M059J (cell line): Measurements from ENCODE around the gene KDM1B. TPM values are rescaled to one million over a fixed set of nuclear protein-coding genes. Genes with fewer than 3 reads are reported as not detected.

Experiments used
- DNase-seq: peaks from one replicate; pipeline ENCODE4 v3.0.0-alpha.2; 2012; ENCODE audit warnings: low read depth
- total RNA-seq: library from RNA; depleted of rRNA; stranded (reverse); fragments of >200 nt; shearing (Covaris generic); gene quantifications from 2 replicates; pipeline ENCODE4 v1.2.3, GENCODE V29; 2014; rRNA removed

The KDM1B gene
- total RNA-seq, 1 experiment from 2014 or later: 20.5 TPM

DNA sequence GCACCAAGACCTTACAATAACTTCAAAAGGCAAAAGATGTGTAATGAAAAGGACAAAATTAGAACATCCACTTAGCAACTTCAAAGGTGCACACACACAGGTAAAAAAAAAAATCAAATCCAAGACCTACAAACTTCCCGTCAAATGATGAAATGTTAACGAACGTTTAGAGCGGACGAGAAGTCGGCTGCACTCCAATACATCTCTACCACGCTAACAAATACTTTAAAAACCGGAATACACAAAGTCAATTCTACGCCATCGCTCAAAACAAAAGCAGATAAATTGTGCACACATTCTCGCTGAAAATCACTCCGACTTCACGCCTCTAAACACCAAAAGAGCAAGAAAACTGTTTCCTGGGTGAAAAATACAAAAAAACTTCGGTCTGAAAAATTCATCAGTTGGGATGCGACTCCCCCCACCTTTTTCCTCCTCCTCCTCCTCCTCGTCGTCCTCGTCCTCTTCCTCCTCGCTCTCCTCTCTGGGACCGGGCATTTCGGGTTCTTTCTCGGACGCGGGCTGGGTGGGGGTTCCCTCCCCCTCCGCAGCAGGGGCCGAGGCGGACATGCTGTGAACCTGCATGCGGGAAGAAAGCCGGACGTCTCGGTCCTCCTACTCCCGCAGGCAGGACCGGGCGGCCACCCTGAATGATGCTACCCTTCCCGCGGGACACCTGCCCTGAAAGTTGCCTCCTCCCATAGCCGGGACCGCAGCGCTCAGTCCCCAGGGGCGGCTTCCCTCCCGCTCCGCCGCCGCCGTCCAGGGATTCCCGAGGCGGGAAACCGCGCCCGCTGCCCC, 108.4 kb downstream of the KDM1B start:
- peak; percentile 34 for DNase-seq

DNA sequence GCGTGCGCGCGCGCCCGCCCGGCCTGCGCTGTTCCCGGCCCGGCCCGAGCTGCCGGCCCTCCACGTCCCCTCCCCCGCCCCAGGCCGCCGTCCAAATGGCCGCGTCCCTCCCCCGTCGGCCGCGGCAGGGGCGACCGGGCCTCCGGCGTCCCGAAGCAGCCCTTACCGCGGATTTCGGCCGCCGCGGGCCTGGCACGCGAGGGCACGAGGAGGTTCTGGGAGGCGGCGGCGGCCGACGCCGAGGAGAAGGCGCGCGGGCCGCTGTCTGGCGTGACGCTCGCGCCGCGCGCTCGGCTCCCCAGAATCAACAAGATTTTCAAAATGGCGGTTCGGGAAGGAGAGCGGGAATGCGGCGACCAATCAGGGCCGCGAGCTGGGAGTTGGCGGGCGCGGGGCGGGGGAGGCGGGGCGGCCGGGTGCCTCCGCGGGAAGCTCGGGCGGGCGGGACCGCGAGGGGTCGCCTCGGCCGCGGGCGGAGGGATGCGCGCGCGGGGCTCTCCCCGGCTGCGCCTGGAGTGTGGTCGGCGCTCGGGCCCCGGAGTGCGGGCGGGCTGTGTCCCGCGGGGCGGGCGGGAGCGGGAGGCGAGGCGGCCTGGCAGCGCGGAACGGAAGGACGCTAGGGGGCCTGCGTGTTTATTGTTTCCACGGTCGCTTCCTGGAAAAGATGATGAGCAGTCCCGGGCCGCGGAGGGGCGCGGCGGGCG, 109.1 kb downstream of the KDM1B start, which contains the start of gene DEK:
DEK (minus strand) TSS at position 312 of the 704 bp plus-strand sequence. CDS start 543 bp downstream, outside the sequence.
- DNase-seq: peak; percentile 92

GRCh38 chr6:18264923-18265377, 109.7 kb downstream of the KDM1B start:
- DNase-seq: peak; percentile 35

DNA sequence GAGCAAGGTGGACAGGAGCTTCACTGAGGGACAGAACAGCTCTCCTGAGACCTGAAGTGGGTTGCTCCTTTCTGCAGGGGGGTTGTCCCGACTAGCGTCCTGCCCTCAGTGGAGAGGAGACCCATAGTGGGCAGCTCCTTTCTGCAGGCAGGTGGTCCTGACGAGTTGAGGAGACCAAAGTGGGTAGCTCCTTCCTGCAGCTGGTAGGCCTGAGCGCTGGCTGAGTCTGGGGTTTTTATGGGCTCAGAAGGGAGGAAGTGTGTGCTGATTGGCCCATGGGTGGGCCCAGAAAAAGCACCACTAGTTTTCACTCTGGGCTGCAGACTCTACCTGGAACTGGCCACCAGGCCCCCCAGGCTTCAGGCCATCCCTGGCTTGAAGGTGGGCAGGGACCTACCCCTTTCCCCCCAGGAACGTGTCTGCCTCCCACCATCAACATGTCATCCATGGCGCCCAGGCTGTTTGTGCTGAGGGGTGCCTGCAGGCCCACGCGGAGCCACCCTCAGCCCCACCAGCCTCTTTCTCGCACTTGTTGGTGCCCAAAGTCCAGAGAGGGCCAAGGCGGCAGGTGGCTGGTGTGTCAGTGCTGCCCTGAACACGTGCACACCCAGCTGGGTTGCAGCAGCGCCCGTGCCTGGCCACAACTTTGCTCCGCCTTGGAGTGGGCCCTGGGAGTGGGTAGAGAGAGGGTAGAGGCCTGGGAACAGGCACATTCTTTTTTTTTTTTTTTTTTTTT, 110.7 kb downstream of the KDM1B start:
- DNase-seq: no peak

DNA sequence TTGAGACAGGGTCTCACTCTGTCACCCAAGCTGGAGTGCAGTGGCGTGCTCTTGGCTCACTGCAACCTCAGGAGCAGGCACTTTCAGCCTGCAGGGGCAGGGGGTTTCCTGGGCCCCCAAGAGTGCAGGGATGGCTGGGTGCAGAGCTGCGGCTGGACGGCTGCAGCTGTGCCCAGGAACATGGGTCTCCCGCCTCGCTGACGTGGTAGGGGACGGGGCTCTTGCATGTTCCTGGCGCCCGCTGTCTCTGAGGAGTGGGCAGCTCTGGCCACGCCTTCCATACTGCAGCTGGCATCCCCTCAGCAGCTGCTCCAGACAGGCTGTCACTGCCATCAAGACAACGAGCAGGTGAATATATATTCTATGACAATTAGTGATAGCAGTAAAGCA, 111.3 kb downstream of the KDM1B start:
- DNase-seq: no peak

DNA sequence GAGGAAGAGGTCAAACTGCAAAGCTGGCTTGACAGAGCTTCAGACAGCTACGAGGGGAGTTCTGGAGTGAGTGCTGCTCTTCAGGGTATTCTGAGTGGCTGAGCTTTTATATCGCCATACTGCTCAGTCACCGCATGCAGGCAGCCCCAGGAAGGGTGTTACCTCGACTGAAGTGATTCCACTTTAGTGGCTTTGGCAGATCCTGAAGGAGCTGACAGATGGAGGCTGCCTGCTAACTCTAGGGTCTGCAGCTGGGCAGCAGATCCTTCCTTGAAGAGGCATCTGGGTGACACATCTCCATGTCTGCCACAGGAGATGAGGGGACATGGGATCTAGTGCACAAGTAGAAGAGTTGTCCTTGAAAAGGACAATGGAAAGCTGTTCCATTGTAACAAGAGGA, 112.8 kb downstream of the KDM1B start:
- DNase-seq: no peak

DNA sequence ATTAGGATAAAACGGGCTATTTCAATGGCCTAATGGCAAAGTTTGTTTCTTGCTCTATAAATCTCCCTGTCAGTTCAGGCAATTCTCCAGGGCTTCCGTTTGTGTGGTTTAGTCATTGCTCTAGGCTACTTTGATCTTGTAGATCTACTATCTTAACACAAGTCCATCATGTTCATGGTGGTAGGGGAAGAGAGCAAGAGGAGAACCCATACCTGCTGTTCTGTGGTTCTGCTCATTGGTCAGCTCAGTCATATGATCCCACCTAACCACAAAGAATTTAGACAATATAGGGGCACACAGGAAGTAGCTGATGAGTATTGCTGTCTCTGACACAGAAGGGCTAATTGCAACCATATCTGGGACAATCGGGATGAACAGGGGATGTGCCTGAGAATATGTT, 114.0 kb downstream of the KDM1B start:
- peak; percentile 97 for DNase-seq

DNA sequence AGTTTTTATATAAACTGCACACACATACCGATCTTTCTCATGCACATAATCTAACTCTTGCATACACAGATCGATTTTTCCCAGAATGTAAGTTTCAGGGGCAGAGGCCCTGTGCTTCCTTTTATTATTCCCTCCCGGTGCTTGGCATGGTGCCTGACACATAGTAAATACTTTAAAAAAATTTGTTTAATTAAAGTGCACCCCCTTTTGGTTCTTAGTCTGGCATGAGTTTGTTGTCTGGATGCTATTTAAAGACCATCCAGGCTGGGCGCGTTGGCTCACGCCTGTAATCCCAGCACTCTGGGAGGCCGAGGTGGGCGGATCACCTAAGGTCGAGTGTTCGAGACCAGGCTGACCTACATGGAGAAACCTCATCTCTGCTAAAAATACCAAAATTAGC, 114.5 kb downstream of the KDM1B start:
- peak; percentile 50 for DNase-seq

GRCh38 chr6:18270216-18270615, 115.0 kb downstream of the KDM1B start:
- DNase-seq: no peak

Other genes with a start within 250 kb of the KDM1B start
- gene KIF13A, start 167.8 kb upstream of the KDM1B start, total RNA-seq: 27.2 and 60.1 TPM in 2 replicates
- gene NHLRC1, start 32.7 kb upstream of the KDM1B start, total RNA-seq: 1.9 and 3.4 TPM in 2 replicates
- gene TPMT, start 345 bp upstream of the KDM1B start, total RNA-seq: 44.9 and 58.4 TPM in 2 replicates
- gene DEK, start 109.1 kb downstream of the KDM1B start, total RNA-seq: 326 and 338 TPM in 2 replicates
- gene RNF144B, start 231.9 kb downstream of the KDM1B start, total RNA-seq: 5.4 and 8.6 TPM in 2 replicates